HG02798 (cell line): ENCODE results near the gene MYO9A.
A peak's percentile ranks its signal among the peaks of the same experiment; 100 is the strongest.
"Not testable (repeated sequence)": the region's sequence is repeated elsewhere in the genome, so short reads cannot be mapped to it uniquely, and the experiment has no call there.

Experiments
- ATAC-seq: cut with Tn5 transposase; IDR thresholded peaks from one replicate; pipeline ENCODE4 v1.9.1; 2021; ENCODE audit warnings: mild to moderate bottlenecking; ENCODE audit not compliant: unreplicated experiment, poor library complexity

The MYO9A gene

GRCh38 chr15:71889385-71889784 is 228.6 kb downstream of the MYO9A start:
- ATAC-seq = no peak

DNA sequence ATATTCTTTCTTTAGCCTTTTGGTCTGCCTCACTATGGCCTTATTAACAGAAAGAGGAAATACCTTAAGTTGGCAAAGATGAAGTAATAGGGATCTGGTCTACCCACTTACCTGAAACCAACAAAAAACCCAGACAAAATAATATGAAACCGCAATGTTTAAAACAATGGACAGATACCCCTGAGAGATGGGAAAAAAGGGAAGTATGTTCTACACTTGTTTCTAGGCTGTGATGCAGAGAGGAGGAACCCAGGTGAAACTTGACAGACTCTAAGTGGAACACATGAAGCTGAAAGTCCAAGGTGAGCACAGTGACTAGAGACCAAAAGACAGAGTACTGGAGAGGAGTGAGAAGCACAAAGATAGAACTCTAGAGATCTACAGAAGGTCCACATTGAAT is 229.2 kb downstream of the MYO9A start:
- ATAC-seq = peak; percentile 34

GRCh38 chr15:71885390-71885789 is 232.6 kb downstream of the MYO9A start:
- ATAC-seq = no peak

GRCh38 chr15:71883447-71883846 is 234.5 kb downstream of the MYO9A start:
- ATAC-seq = peak; percentile 56

DNA sequence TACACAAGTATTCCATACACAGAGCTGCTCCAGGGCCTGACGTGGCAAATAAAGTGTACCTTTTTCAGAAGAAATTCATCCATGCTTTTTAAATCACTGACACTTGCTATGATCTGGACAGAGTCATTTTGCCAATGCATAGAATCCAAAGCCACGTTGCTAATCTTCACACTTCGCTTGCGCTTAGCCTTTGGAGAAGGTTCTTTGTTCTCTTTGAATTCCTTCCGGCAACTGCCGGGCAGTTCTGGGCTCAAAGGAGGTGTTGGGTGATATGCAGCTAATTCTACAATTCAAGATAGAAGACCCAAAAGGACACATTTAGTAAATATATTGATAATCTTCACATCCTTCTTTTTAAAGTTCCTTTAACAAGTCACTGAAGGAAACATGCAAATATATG is 237.7 kb downstream of the MYO9A start:
- no peak for ATAC-seq

GRCh38 chr15:71874245-71874644 is 243.7 kb downstream of the MYO9A start:
- ATAC-seq = no peak

- not testable (repeated sequence) for ATAC-seq
Measured at GRCh38 chr15:71858232-71858631, 259.7 kb downstream of the MYO9A start.

DNA sequence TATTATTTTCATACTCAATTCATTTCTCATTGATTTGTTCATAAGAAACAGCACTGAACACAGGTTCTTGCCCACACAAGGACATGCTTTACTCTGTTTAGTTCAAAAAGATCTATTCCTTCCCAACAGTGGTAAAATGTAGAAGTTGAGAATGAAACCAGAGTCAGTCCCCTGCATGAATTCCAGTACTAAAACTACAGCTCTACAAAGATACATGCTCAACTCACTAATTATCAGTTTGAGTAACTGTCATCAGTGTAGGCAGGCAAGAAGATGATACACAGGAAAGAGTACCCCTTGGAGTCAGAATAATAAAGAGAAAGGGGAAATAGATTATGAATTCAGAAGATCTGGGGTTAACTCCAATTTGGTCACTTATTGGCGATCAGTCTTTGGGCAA is 264.4 kb downstream of the MYO9A start:
- no peak for ATAC-seq

DNA sequence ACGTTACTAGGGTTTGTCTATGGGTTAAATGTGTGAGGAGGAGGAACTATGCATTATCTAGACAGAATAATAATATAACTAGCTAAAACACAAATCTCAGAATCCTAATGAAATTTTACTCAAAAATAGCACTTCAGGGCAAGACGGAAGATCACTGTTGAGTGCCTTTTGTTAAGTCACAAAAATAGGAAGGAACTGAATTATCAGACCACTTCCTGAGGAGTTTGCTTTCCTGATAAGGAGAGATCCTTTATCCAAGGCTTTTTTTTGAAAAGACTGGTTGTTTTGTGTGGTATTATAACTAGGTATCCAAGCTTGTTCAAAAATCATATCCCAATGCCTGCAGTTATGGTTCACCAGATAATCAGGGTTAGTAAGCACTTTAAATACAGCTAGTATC is 273.0 kb downstream of the MYO9A start:
- no peak for ATAC-seq

GRCh38 chr15:71841563-71841962 is 276.4 kb downstream of the MYO9A start:
- ATAC-seq = no peak

DNA sequence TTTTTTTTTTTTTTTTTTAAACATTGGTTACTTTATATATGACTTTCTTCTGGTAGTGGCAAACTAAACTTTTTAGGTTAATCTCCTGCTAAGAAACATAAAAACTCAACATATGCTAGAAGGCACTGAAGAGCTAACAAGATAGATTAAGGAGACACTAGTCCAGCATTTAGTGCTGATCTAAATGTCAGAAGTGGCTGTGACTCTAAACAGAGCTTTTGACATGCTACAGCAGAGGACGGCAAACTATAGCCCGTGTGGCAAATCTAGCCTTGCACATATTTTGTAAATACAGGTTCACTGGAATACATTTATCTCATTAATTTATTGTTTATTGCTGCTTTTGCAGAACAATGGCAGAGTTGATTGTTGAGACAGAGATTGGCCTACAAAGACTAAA is 287.0 kb downstream of the MYO9A start:
- no peak for ATAC-seq

- ATAC-seq = no peak
Measured at GRCh38 chr15:71826196-71826595, 291.8 kb downstream of the MYO9A start.

GRCh38 chr15:71825021-71825730 is 292.8 kb downstream of the MYO9A start:
- no peak for ATAC-seq

GRCh38 chr15:71823801-71824200 is 294.1 kb downstream of the MYO9A start:
- no peak for ATAC-seq

GRCh38 chr15:71822890-71823630 is 294.9 kb downstream of the MYO9A start:
- no peak for ATAC-seq

- no peak for ATAC-seq
Measured at GRCh38 chr15:71821547-71822129, 296.3 kb downstream of the MYO9A start.

GRCh38 chr15:71820127-71820526 is 297.8 kb downstream of the MYO9A start:
- no peak for ATAC-seq

DNA sequence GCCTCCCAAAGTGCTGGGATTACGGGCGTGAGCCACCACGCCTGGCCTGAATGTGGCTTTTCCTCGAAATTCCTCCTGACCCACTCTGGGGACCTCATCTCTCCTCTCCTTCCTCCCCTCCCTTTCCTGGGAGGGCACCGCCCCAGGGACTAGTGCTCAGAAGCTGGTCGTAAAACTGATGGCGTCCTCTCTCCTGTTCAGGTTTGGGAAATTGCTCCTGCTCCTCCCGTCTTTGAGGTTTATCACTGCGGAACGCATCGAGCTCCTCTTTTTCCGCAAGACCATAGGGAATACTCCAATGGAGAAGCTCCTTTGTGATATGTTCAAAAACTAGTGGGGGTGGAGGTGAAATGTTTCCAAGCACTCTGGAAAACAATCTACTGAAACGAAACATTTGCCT is 300.6 kb downstream of the MYO9A start:
- ATAC-seq = no peak

DNA sequence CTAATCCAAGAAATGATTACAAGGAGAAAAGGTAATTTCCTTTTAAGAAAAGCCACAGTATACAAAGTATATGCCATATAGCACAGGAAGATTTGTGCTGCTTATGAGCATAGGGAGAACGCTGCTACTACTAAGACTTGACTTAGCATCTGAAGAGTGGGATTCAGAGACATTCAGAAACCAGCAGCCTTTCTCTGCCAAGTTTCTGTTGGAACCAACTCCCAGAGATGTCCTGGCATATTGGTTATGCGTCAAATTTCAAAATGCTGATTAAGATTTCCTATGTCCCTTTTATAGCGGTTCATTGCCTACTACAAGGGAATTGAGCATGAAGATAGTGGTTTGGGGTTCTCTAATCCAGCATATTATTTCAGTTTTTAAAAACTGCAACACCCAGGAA is 302.6 kb downstream of the MYO9A start:
- no peak for ATAC-seq

DNA sequence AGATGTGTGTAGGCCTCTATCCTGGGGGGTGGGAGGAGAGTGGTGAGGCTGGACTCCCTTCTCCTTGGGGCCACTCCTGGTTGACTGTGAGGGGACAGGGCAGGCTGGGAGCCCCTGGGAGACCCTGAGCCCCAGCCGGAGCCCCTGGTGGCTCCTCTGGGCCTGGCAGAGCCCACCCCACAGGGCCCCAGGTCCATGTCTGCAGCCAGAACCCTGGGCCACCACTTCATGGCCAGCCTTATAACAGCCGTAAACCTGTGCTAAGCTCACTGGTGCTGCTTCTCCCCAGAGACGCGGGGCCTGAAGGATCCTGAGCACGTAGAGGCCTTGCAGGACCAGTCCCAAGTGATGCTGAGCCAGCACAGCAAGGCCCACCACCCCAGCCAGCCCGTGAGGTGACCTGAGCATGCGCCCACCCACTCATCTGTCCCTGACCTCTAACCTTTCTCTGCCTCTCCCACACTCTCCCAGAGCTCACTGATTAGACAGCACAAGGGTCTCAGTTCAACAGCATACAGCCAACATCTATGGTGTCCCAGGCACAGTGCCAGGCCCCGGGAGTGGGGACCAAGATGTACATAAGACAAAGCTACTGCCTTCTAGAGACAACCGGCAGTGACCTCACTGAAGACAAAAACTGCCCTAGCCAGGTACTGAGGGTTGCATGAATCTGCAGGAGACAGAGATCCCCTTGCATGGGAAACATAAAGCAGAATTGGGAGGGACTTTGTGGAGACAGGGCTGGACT is 304.1 kb downstream of the MYO9A start:
- ATAC-seq = no peak
